K562 (cell line): ENCODE results near the gene CREB3L2. TPM values are rescaled to one million over a fixed set of nuclear protein-coding genes. Genes with fewer than 3 reads are reported as not detected.

Experiments used
- CBX1 ChIP-seq: sonication (generic); IDR thresholded peaks from 2 replicates; pipeline ENCODE4 v1.6.1; 2016; ENCODE audit warnings: antibody characterized with exemption, low read depth, mild to moderate bottlenecking
- DEAF1 ChIP-seq: fragments of 450-650 bp; formaldehyde crosslinking; IDR thresholded peaks from 2 replicates; pipeline ENCODE4 v1.4.0; 2020; ENCODE audit warnings: mild to moderate bottlenecking, moderate library complexity
- ETS1 ChIP-seq: conservative IDR thresholded peaks from 2 replicates; pipeline ENCODE4 v1.6.1; 2011; ENCODE audit warnings: low read depth, mild to moderate bottlenecking, low read length; ENCODE audit not compliant: control insufficient read depth
- NR2C2 ChIP-seq, 2 experiments: fragments of 200-800 bp in 1 of 2; sonication (Bioruptor generic) in 1 of 2; sonication (generic) in 1 of 2; formaldehyde crosslinking in 1 of 2; IDR thresholded peaks; 2 replicates each; pipeline versions ENCODE4 v1.6.1 to v1.8.0; 2016 to 2022; ENCODE audit warnings: mild to moderate bottlenecking in 1 of 2, missing compliant biosample characterization in 1 of 2, missing genetic modification characterization in 1 of 2, missing genetic modification reagents in 1 of 2
- RBM34 ChIP-seq: fragments of 200-400 bp; formaldehyde crosslinking; IDR thresholded peaks from 2 replicates; pipeline ENCODE4 v1.6.1; 2018; ENCODE audit warnings: low read length, borderline replicate concordance; ENCODE audit not compliant: insufficient read depth
- STAT5A ChIP-seq: IDR thresholded peaks from 2 replicates; pipeline ENCODE4 v1.6.1; 2012; ENCODE audit warnings: low read length, inconsistent platforms, borderline replicate concordance
- THRA ChIP-seq: fragments of 450-650 bp; IDR thresholded peaks from 2 replicates; pipeline ENCODE4 v1.6.1; 2017; ENCODE audit warnings: mild to moderate bottlenecking, moderate library complexity
- ZC3H4 ChIP-seq: sonication (generic); formaldehyde crosslinking; IDR thresholded peaks from 2 replicates; pipeline ENCODE4 v1.9.0; 2021; ENCODE audit warnings: missing genetic modification reagents, borderline replicate concordance
- ZKSCAN1 ChIP-seq: fragments of 150-350 bp; IDR thresholded peaks from 2 replicates; pipeline ENCODE4 v1.6.1; 2016; ENCODE audit warnings: low read depth, low read length
- ZNF133 ChIP-seq: fragments of 250-450 bp; sonication (Bioruptor Pico); IDR thresholded peaks from 2 replicates; pipeline ENCODE4 v1.4.0; 2020; ENCODE audit warnings: mild to moderate bottlenecking
- ZNF24 ChIP-seq: fragments of 450-650 bp; IDR thresholded peaks from 2 replicates; pipeline ENCODE4 v1.6.1; 2016
- ZNF75A ChIP-seq: fragments of 450-650 bp; formaldehyde crosslinking; IDR thresholded peaks from 2 replicates; pipeline ENCODE4 v1.4.0; 2020; ENCODE audit warnings: mild to moderate bottlenecking
- polyA plus RNA-seq, 8 experiments: library from polyadenylated mRNA; depleted of rRNA in 4 of 8; stranded (reverse) in 5 of 8; unstranded in 3 of 8; fragments of >200 nt; fragmentation: Nextera tagmentation in 2 of 8; fragmentation: Illumina TruSeq in 1 of 8; extraction: Ambion mirVana in 2 of 8; extraction: Trizol in 1 of 8; gene quantifications; 2 replicates each; pipeline versions ENCODE4 v1.2.1 to v1.2.3, GENCODE V29; 2011 to 2014; ENCODE audit warnings: inconsistent platforms in 1 of 8, missing spikeins in 1 of 8
- total RNA-seq, 7 experiments: library from RNA; depleted of rRNA in 6 of 7; stranded (reverse); fragments of >200 nt in 6 of 7; fragmentation: Illumina TruSeq in 2 of 7; extraction: Trizol in 2 of 7; gene quantifications; 2 replicates each; pipeline versions ENCODE4 v1.2.1 to v1.2.3, GENCODE V29; 2011 to 2021; ENCODE audit warnings: low replicate concordance in 1 of 7

CREB3L2 gene
- total and polyA plus RNA-seq, 9 of the 15 experiments (the other 6 are each of a cell fraction or from before 2014, with no cell fraction given): 7.1 to 45.6 (median 15.8) TPM

- no peak for TF ChIP-seq NR2C2 (CRISPR knock-in tag; IDR thresholded peaks at IDR 0.05)
- TF ChIP-seq NR2C2 (tag; IDR thresholded peaks at IDR 0.05): 0 out of 2 replicates have a peak, but pooled peaks have one; percentile 1
- no peak for TF ChIP-seq ZC3H4 (CRISPR knock-in tag)
- TF ChIP-seq ZKSCAN1: 0 out of 2 replicates have a peak, but pooled peaks have one; percentile 64
- no peak for TF ChIP-seq ETS1
- no peak for TF ChIP-seq CBX1
- TF ChIP-seq DEAF1: no peak
- TF ChIP-seq STAT5A: peak; percentile 13; the same call in 1 of the 2 replicates
- no peak for TF ChIP-seq THRA
- no peak for TF ChIP-seq RBM34
- TF ChIP-seq ZNF75A (CRISPR knock-in tag): no peak
- peak; percentile 98 for TF ChIP-seq ZNF24
- TF ChIP-seq ZNF133: no peak
Observed at GRCh38 chr7:137985897-137986251, 16.0 kb downstream of the CREB3L2 start (continued).
